ENCODE results near the gene ACSS1.

The ACSS1 gene

DNA sequence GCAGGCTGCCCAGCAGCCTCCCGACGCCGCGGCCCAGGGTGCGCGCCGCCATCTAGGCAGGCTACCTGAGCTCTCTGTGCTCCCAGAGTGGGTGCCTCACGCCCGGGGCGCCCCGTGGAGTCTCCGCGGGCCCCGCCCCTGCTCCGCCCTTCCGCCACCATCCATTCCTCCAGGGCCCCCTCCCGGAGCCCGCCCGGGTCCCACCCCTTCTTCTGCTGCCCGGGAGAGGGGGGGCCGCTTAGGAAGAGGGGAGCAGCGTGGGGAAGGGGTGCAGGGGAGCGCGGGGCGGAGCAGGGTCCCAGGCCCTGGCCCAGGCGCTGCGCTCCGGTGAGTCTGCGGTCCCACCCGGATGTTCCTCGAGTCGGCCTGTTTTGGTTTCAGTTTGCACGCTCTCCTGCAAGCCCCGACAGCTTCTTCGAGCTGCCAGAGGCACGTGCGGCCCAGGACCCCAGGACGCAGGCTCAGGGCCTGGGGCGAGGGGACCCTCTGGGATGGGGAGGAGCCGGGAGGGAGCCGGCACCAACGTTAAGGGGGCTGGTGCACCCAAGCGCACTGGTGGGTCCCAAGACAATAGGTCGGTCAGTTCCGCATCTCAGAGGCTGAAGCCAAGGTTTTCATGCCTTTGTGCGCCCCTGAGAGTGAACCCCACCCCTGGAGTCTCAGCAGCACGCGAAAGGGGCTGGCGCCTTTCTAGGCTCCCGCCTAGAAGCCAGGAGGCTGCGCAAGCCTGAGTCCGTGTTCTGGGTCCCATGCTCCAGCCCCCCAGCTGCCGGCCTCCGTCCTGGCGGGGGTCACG, at the start of gene ACSS1:
Gene ACSS1 (minus strand): TSS at position 89 of the 796 bp plus-strand sequence. CDS start 37 bp downstream, at position 52.
- no peak for DNase-seq (ENCODE audit: low read depth, low spot score)
- H3K27ac ChIP-seq: no peak within 1 kb of the TSS

DNA sequence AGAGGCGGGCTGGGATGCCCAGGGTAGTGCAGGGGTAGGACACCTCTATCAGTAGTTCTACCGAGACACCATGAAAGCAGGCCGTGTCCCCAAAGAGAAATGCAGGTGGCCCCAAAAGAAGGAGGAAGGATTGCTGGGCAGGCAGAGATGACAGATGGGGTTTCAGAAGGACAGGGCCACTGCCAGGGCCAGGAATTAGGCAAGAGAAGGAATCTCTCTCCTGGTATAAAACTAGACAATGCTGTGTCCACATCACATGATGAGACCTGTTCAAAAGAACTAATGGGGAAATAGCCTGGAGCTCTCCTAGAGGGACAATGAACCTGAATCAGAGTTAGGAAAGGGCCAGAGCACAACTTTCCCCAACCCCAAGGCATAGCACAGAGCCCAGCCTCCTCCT, 45.6 kb upstream of the ACSS1 start:
- no peak overlapping the region for H3K27ac ChIP-seq

DNA sequence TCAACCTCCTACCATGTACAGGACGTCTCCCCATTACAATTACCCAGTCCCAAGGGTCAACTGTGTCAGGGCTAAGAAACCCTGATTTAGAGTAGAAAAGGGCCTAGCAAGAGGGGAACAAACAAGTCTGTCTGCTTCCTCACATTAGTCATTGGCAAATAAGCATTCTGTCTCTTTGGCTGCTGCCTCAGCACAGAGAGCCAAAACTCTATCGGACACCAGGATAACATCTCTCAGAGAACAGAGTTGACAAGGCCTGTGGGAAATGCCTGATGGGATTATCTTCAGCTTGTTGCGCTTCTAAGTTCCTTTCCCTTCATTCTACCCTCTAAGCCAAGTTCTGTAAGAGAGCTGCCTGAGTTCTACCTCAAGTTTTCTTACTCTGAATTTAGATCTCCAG, 43.0 kb upstream of the ACSS1 start:
- no peak for DNase-seq (ENCODE audit: low read depth, low spot score)
- no peak overlapping the region for H3K27ac ChIP-seq

More for the DNA sequence above, 45.6 kb upstream of the ACSS1 start:
- no peak for DNase-seq (ENCODE audit: low read depth, low spot score)

DNA sequence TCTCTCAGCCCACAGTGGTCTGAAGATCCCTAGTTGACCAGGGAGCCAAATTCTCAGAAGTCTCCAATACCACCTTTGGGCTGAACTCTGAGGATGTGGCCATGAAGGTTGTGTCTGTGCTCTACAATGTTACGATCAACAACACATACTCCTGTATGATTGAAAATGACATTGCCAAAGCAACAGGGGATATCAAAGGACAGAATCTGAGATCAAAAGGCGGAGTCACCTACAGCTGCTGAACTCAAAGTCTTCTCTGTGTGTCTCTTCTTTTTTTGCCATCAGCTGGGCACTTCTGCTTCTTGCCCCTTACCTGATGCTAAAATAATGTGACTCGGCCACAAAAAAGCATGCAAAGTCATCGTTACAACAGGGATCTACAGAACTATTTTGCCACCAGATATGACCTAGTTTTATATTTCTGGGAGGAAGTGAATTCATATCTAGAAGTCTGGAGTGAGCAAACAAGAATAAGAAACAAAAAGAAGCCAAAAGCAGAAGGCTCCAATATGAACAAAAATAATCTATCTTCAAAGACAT, 41.7 kb upstream of the ACSS1 start:
- H3K27ac ChIP-seq: no peak overlapping the region
- no peak for DNase-seq (ENCODE audit: low read depth, low spot score)

DNA sequence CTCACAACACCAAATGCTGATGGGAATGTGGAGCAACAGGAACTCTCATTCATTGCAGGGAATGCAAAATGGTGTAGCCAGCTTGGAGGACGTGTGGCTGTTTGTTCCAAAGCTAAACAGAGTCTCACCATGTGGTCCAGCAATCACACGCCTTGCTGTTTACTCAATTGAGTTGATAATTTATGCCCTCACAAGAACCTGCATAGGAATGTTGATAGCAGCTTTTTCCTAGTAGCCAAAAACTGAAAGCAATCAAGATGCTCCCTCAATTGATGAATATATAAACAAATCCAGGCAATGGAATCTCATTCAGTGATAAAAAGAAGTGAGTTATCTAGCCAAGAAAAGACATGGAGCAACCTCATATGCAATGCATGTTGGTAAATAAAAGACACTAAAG, 39.6 kb upstream of the ACSS1 start:
- no peak overlapping the region for H3K27ac ChIP-seq
- DNase-seq (ENCODE audit: low read depth, low spot score): no peak

DNA sequence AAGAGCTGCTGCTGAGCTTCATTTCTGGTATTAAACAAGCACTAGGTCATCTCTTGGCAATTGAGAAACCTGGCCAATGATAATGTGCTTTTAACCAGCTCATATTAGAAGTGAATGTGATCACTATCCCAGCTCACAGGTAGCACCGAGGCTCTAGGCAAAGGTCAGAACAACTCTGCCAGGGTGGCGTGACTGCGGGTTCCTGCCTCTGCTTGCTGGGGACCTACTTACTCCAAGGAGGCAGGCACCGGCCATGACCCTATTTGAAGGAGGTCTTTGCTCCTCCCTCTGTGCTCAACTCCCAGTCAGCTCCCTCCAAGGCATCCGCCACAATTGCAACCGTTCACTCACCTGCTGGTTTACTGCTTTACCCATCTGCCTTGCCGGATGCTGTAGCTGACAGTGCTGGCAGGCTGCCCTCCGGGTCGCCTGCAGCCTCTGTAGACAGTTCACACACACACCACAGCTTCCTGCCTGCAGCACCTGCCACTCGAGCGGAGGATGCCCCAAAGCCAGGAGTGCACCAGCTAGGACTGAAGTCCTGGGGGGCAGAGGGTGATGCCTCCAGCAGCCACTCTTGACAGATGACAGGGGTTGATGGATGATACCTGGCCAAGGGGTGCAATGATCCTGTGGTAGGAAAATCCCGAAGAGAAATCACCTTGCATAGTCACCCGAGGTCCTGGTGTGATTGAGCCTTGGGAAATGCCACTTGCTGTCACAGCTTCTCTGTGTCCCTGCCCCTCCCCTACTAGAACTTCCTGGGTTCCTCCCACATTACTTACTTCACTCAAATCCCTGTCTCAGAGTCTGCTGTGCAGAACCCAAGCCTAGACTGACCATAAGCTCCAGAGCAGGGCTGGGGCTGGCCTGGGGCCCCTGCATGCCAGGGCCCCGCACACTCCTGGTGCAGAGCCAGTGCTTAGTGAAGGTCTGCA, 32.8 kb upstream of the ACSS1 start:
- DNase-seq (ENCODE audit: low read depth, low spot score): no peak
- H3K27ac ChIP-seq: no peak overlapping the region

DNA sequence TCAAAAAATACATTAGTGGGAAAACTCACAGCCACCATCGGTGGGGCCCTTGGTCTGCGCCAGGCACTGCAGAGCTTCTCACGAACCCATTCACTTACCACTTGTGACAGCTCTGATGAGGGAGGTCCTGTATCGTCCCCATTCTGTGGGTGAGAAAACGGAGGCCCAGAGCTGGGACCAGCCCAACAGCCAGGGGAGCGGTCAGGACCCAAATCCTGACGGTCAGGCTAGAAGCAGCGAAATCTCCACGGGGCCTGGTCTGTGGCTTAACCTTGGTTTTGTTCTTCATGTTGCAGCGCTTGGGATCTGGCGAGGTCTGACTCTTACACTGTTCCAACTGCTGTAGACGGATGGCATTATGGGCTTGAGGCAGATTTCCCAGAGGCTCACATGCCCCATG, 31.7 kb upstream of the ACSS1 start:
- no peak overlapping the region for H3K27ac ChIP-seq

DNA sequence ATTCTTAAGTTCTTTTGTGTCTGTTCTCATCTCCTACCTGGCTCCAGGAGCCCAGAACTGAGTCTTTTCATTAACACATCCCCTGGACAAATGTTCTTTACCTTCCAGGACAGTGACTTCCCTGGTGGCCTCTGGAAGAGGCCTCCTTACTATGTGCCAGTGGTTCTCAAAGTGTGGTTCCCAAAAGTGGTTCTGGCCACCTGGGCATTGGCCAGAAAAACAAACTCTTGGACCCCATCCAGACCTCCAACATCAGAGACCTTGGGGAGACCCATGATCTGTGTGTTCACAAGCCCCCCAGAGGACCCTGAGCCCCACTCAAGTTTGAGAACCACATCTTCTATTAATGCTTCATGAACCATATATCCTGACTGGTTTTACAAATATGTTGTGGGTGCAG, 31.2 kb upstream of the ACSS1 start:
- no peak for DNase-seq (ENCODE audit: low read depth, low spot score)
- H3K27ac ChIP-seq: no peak overlapping the region

More for the DNA sequence above, 31.7 kb upstream of the ACSS1 start:
- DNase-seq (ENCODE audit: low read depth, low spot score): no peak

DNA sequence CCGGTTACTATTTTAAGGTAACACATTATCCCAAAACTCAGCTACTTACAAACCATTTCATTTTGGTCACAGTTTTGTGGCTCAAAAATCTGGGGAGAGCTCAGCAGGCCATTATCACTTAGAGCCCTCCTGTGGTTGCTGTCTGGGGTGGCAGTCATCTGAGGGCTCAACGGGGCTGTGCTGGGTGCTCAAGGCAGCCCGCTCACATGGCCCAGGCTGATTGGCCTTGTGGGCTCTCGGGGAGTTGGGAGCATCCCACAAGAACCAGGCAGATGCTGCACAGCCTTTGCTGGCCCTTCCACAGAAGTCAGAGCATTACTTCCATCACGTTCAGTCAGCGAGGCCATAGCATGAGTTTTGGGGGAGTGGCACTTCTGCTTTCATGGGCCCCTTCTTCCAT, 30.3 kb upstream of the ACSS1 start:
- no peak overlapping the region for H3K27ac ChIP-seq
- DNase-seq (ENCODE audit: low read depth, low spot score): no peak

DNA sequence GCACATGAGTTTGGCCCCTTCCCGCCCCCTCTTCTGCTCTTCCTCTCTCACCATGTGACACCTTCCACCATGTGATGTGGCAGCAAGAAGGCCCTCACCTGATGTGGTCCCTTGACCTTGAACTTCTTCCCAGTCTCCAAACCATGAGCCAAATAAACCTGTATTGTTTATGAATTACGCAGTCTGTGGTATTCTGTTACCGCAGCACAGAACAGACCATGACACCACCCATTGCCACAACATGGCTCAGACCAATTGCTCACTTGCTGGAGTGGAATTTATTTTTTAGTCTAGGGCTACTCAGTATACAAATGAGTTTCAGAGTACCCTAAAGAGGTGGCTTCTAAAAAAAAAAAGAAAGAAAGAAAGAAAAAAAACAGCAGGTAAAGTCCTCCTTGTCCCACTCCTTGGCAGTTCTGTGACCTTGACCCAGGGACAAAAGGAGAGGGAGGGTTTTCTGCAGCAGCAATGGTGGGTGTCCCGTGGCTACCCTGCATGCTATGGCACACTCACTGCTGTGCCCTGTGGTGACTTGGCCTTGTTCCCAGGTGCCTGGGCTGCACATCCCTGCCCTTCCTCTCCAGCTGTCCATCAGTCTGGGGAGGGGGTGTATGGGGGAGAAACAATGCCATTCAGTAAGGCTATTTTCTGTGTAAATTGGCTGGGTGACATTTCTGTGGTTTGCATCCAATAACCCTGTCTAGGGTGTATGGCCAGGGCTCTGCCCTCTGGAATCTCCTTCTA, 29.4 kb upstream of the ACSS1 start:
- H3K27ac ChIP-seq: no peak overlapping the region
- no peak for DNase-seq (ENCODE audit: low read depth, low spot score)

DNA sequence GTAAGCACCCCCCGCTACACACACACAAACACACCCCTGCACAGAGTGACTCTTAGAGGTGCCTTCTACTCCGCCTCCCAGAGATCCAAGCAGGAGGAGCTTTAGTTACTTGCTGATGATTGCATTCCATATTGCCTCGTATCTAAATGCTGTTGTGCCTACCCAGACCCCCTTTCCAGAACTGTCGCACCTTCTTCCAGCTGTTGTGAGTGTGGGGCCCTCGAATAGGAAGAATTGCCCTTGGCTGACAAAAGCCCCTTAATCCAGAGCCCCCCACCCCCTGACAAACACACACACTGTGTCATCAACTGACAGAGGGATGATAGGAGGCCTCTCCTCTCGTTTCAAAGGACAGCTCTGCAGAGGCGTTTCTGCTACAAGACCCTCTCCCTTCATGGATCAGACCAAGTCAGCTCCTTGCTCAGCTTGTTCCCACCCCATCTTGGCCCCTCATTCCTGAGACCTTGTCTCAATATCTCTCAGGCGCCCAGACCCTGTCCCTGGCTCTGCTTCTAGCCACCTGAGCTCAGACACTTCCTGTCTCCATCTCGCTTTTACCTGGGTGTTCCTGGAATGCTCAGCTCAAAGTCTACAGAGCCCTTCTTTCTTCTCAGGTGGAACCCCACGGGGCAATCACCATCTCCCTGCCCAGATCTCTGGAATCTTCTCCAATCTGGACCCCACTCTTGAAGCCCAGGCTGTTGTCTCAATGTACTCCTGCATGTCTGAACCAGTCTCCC, 28.0 kb upstream of the ACSS1 start:
- DNase-seq (ENCODE audit: low read depth, low spot score): no peak
- no peak overlapping the region for H3K27ac ChIP-seq

DNA sequence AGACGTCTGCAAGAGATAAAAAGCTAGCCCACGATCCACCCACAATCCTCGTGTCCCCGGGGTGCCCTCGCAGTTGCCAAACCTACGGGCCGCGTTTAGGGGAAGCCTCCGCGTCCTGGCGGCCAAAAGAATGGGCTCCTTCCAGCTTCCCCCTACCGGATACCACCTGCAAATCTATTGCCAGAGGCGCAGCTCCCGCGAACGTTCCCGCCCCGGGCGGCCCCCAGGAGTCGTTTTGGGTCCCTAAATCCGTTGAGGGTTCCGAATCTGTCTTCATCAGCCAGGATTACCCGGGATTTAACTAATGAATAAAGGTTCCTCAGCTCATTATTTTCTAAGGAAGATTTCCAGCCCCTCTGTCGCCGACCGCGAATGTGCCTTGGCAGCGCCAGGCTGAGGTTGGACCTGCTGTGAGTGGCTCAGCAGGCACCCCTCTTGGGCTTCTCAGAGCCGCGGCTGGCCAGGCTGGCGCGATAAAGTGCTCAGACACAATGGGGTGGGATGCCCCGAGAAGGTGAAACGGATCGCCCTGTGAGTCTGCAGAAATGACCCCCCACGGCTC, 26.8 kb upstream of the ACSS1 start:
- no peak for DNase-seq (ENCODE audit: low read depth, low spot score)
- H3K27ac ChIP-seq: no peak overlapping the region

DNA sequence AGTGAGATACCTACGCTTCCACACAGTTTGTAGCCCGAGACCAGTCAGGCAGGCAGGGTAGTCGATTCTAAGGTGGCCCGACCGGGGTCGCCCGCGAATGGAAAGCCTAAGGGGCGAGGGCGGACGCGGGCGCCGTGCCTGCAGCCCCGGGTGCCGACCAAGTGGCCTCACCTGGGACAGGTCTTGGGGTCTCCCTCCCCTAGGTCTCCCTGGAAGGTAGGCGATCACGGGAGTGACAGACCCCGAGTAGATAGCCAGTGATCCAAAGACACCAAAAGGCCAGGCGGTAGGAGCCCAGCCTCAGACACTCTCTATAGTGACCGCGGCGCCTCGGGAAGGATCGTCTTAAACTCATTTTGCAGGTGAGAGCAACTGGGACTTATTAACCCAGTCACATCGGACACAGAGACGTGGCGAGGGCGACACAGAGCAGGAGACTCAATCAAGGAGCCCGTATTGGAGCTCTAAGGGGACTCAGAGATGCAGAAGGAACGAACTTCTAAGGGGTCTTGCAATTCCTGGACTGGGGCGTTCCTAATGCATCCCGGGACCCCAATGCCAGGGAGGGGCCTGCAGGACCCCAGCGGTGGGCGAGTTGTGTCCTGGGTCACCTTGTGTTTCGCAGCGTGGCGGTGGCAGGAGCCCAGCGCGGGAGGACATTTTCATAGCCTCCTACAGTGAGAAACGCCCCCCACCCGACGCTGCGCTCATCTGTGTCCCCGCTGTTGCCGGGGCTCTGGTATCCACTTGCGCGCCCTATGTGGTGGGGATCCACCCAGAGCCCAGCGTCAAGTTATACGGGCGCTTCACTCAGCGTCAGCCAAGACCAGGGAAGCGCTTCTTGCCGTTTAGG, 26.1 kb upstream of the ACSS1 start:
- no peak overlapping the region for H3K27ac ChIP-seq
- DNase-seq (ENCODE audit: low read depth, low spot score): no peak

DNA sequence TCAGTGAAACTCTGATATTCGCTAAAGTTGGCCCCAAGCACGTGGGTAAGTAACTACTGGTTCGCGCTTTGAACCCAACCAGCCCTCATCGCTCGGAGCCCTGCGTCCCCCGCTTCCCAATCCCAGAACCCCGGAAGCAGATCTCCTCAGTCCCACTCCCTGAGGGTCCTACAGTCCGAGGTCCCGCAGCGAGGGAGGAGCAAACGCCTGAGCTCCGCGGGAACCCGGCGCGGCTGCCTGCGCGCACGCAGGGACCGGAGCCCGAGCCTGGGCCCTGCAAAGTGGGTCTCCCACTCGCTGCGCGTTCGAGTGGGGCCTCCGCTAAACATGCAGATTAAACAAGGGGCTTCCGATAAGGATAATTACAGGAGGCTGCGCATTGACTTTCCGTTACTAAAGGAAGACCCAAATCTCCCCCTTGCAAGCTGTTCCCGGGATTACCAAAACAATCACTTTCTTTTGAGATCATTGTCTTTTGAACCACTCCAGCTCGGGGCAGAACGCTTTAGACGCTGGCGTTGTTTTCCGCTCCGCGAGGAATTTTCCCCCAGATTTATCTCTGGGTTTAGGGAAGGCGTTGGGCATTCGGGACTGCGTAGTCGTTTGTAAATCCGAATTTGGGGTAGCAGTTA, 25.3 kb upstream of the ACSS1 start:
- no peak overlapping the region for H3K27ac ChIP-seq
- no peak for DNase-seq (ENCODE audit: low read depth, low spot score)

DNA sequence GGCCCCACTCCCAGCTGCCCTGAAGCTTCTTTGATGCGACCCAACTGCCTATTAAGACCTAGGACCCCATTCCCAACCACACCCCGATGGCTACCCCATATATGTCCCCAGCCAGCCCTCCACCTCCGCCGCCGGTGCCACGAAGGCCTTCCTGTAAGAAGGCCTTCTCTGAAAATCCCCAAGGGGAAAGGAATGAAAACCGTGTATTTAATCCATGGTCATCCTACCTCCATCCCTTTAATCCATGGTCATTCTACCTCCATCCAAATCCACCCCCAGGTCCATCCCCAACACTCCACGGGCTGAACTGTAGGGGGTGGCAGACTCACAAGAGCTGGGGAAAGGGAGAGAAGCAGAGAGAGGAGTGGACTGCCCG, 24.5 kb upstream of the ACSS1 start:
- no peak overlapping the region for H3K27ac ChIP-seq
- no peak for DNase-seq (ENCODE audit: low read depth, low spot score)

DNA sequence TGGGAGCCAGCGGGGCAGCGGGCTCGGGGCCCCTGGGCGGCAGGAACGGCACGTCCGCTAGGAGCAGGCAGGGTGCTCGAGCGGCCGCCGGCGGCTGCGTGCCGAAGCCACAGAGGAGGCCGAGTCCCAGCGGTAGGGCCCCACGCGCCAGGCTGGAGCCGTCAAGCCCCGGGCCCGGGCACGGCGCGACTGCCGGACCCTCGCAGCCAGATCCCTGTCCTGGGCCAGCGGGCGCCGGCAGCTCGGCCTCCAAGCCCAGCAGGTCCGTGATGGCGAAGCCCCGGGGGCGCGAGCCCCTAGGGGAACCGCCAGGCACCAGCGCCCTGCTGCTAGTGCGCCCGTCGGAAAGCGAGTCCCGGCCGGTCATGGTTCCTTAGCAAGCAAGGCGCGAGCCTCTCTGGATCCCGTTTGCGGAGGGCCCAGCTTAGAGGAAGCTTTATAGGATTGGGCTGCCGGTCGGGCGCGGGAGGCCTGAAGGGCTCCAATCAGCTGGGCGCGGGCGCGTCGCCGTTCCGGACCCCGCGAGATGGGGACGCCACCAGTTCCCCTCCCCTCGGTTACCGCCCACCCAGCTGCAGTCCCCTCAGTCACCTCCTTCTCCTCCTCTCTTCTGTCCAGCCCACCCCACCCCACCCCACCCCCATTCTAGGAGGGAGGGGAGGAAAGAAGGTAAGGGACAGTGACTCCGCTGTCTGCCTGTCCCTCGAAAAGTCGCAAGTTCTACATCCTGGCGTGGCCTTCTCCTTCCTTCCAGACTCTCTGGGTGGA, 24.0 kb upstream of the ACSS1 start, which contains the start of gene VSX1:
Gene VSX1 (minus strand): TSS at position 412 of the 768 bp plus-strand sequence. CDS start 45 bp downstream, at position 367.
- no peak for DNase-seq (ENCODE audit: low read depth, low spot score)
- no peak within 1 kb of the TSS for H3K27ac ChIP-seq

DNA sequence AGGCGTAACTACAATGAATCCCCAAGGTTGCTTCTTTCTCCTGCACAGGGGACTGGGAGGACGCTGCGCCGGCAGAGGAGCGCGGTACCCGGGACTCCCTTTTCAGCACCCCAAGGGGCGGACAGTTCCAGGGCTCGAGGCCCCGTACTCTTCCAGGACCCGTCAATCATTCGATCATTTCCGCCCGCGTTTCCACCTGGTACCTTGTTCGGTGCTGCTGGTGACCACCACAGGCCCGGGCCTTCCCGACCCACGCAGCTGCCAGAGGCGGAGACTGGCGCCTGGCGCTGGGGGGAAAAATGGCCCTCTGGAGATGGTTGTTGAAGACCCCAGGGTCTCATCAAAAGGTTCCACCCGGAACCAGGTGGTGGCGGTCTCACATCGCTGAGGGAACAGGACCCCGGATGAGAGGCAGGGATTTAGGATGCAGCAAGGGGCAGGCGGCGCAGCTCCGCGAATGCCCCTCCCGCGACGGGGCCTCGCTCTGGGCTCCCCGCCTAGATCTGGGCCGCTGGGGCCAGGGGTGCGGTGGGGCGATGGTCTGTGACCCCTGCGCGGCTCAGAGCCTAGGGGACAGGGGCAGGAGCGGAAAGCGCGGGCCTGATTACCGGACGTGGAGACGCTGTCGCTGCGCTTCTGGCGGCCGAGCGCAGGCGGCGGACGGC, 23.3 kb upstream of the ACSS1 start:
- no peak for DNase-seq (ENCODE audit: low read depth, low spot score)
- H3K27ac ChIP-seq: no peak overlapping the region

All from epithelial cell of prostate (primary cell).